ENCODE results near the gene MYL7. TPM values are rescaled to one million over a fixed set of nuclear protein-coding genes. Genes with fewer than 3 reads are reported as not detected.

The MYL7 gene
- total and polyA plus RNA-seq, 12 donors, result 146 to 6,323 (median 1,764) TPM

DNA sequence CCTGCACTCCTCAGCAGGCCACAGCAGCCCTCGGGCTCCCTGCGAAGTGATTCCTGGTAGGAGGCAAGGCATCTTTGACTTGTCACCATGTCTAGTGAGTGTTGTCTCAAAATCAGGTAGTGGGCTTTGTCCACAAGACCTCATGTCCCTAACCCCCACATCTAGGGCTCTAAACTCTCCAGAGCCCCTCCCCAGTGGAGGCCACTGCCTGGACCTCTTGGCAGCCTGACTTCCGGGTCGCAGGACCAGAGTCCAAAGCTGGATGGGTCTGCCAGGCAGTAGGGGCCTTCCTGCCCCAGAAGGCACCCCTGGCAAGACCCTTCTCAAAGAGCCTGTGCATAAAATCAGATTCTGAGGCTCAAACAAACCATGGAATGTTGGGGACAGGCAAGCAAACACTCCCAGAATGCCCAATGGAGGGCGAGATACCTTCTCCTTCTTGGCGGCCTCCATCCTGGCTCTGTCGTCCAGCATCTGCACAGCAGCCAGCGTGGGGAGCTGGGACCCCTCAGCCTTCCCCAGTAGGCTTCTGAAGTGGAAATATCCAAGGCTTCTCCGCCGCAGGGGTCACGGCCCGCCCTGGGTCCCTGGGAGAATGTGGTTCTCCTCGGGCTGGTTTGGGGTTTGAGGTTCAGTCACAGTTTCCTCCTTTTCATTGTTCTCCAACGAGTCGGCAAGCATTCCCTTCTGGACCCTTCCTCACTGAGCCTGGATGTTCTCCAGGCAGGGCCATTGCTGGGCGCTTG, 47.5 kb upstream of the MYL7 start:
- H3K27ac ChIP-seq, result no peak overlapping the region
- DNase-seq, result no peak
- no peaks in the 10 kb centered on the region for H3K36me3 ChIP-seq
- ATAC-seq, result no peak
- no peaks in the 10 kb centered on the region for H3K4me1 ChIP-seq
- WGBS, 2 donors, result 82 to 89% methylated on average over 16 of the region's 16 CpGs
- no peak overlapping the region for H3K4me3 ChIP-seq
- intact Hi-C loops (cut with DNase I), result no loop called here
- TF ChIP-seq, protein P1, sequence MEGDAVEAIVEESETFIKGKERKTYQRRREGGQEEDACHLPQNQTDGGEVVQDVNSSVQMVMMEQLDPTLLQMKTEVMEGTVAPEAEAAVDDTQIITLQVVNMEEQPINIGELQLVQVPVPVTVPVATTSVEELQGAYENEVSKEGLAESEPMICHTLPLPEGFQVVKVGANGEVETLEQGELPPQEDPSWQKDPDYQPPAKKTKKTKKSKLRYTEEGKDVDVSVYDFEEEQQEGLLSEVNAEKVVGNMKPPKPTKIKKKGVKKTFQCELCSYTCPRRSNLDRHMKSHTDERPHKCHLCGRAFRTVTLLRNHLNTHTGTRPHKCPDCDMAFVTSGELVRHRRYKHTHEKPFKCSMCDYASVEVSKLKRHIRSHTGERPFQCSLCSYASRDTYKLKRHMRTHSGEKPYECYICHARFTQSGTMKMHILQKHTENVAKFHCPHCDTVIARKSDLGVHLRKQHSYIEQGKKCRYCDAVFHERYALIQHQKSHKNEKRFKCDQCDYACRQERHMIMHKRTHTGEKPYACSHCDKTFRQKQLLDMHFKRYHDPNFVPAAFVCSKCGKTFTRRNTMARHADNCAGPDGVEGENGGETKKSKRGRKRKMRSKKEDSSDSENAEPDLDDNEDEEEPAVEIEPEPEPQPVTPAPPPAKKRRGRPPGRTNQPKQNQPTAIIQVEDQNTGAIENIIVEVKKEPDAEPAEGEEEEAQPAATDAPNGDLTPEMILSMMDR (IDR thresholded peaks at IDR 0.05), result no peak
- H3K27me3 ChIP-seq, result peaks cover 0 to 25% (median 12%) of the 10 kb centered on the region in 7 donors
- no peaks in the 10 kb centered on the region for H3K9me3 ChIP-seq

DNA sequence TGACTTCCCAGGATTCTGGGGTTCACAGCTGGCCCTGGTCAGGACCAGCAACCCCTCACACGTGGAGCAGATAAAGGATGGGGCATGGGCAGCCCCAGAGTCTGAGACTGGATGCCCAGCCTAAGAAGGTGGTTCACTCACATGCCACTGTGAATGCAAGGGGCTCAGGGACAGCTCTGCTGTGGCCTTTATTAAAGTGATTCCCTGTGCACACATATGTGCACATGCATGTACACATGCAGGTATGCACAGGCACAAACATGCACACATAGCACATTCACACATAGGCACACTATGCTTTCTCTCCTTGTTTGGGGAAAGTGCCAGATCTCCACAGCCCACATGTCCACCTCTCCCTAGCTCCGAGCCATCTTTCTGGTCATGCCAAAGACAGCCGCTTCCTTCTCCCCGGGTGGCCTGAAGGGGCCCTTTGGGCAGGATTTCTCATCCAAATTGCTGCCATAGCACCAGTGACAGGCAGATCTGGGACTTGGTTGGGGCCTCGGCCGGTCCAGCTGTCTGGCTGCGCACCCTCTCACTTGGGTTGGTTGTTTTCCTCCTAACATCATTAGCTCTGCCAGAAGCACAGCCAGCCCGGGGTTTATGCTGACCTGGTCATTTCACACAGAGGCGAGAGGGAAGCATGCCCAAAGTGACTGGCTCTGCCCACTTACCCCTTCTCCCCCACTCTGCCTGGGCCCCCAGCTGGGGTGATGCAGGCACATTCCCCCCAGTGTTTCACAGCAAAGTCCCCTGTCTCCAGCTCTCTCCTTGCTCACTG, 46.7 kb upstream of the MYL7 start:
- no peak for DNase-seq
- TF ChIP-seq, protein P1 (IDR thresholded peaks at IDR 0.05), result no peak
- Histone ChIP-seq H3K27me3 (peaks cover 0 to 18% (median 10%) of the 10 kb centered on the region in 7 donors), H3K4me1 (no peaks in the 10 kb centered on the region), H3K27ac (no peak overlapping the region), H3K36me3 (no peaks in the 10 kb centered on the region), H3K9me3 (peaks cover 0 to 6% (median 2%) of the 10 kb centered on the region in 11 donors), H3K4me3 (no peak overlapping the region)
- intact Hi-C loops (cut with DNase I), result no loop called here
- ATAC-seq, result no peak
- whole genome bisulfite sequencing, 2 donors, result 72 to 78% methylated on average over 9 of the region's 9 CpGs

DNA sequence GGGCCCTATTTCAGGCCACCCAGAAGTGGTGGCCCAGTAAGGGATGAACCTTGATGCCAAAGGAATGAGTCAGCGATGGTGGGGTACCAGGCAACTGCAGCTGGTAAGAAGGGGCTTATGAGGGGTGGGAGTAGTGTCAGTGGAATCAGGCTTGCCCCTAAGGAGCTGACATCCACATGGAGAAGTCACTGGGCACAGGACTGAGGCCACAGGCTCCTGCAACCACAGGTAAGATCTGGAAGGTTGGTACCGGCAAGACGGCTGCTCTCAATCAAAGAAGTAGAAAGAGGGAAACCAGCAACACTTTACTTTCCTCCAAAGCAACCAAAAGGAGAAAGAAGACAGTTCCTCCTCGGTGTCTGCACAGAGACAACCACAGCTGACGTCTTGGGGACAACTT, 45.6 kb upstream of the MYL7 start:
- intact Hi-C loops (cut with DNase I), result no loop called here
- no peaks in the 10 kb centered on the region for H3K36me3 ChIP-seq
- peaks cover 0 to 10% (median under 1%) of the 10 kb centered on the region in 7 donors for H3K27me3 ChIP-seq
- no peak for ATAC-seq
- peaks cover 0 to 14% (median 8%) of the 10 kb centered on the region in 11 donors for H3K9me3 ChIP-seq
- TF ChIP-seq, protein P1 (IDR thresholded peaks at IDR 0.05), result no peak
- 74 to 82% methylated on average over 5 of the region's 5 CpGs for WGBS, 2 donors
- no peaks in the 10 kb centered on the region for H3K4me1 ChIP-seq
- no peak overlapping the region for H3K27ac ChIP-seq
- H3K4me3 ChIP-seq, result no peak overlapping the region
- DNase-seq, result no peak

DNA sequence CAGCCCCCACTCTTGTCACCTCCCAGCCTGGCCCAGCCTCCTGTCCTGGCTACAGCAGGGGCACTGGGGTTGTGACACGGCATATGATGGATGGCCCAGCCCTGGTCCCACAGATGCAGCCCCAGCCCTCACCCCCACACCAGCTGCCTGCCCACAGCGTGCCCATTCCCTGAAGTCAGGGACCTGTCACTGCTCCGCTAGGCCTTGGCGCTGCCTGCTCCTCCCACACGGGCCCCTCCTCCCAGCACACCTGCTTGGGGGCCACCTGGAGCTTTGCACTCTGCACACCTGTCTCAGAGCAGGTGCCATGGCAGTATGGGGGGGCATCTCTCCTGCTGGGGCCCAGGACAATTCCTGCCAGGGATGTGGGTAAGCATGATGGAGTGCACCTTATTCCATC, 44.6 kb upstream of the MYL7 start:
- no peaks in the 10 kb centered on the region for H3K36me3 ChIP-seq
- peaks cover 0 to 14% (median 8%) of the 10 kb centered on the region in 11 donors for H3K9me3 ChIP-seq
- H3K4me1 ChIP-seq, result no peaks in the 10 kb centered on the region
- H3K27me3 ChIP-seq, result peaks cover 0 to 7% (median 0%) of the 10 kb centered on the region in 7 donors
- no peak overlapping the region for H3K4me3 ChIP-seq
- TF ChIP-seq, protein P1 (IDR thresholded peaks at IDR 0.05), result no peak
- ATAC-seq, result no peak
- DNase-seq, result no peak
- H3K27ac ChIP-seq, result no peak overlapping the region
- intact Hi-C loops (cut with DNase I), result no loop called here
- 82 to 90% methylated on average over 5 of the region's 5 CpGs for WGBS, 2 donors

Measured in heart right ventricle (tissue), 16 donors.